Measurements from ENCODE around the gene ILF3. TPM values are rescaled to one million over a fixed set of nuclear protein-coding genes. Genes with fewer than 3 reads are reported as not detected.

Gene ILF3
- total and polyA plus RNA-seq, 10 of the 15 experiments (the other 5 are each of a cell fraction or from before 2014, with no cell fraction given): 28.1 to 383 (median 176) TPM

DNA sequence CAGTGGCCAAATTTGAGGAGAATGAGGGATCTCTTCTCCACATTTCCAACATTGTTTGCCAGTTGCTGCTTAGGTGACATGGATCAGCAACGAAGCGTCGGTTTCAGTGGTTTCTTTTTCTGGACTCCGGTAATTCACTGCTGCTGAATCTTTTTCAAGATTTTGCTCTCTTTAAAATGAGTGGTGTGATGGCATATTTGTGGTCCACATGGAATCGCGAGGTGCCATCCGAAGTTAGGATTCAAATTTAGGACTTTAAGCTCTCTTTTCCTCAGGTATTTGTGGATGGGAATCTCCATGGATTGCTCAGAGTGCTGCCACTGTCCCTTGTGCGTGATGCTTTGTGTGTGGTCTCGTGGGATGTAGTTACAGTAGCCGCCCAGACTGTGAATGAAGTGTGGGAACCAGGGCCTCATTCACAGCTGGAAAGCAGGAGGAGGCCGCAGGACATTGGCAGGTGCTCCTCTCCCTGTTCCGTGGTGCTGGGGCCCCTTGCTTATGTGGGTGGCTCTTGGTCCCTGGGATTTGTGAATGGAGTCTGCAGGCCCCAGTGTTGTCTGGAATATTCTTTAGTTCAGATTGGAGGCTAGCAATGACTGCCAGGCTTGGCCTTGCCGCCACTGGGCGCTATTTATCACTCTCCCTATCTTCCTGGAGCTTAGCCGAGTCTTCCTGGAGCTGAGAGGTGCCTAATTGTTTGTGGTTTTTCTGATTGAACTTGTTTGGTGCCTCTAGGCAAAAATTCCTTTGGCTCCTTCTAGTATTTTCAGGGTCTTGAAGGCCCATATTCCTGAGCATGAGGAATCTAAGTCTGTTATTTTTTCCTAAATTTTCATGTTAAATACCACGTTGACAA lies 1.5 kb downstream of the ILF3 start:
- Histone ChIP-seq H4K20me1 (ENCODE audit: control insufficient read depth, insufficient read depth) (peaks cover 3% of the 10 kb centered on the region), H3K79me2 (ENCODE audit: control insufficient read depth, insufficient read depth, low read length) (peaks cover 78% of the 10 kb centered on the region), H3K4me1 (ENCODE audit: control insufficient read depth, insufficient read depth, low read length) (peaks cover 11% of the 10 kb centered on the region), H3K9ac (ENCODE audit: control insufficient read depth, insufficient read depth, low read length) (peak overlapping the region; percentile 97), H3K36me3 (ENCODE audit: control insufficient read depth in 2 of 2, insufficient read depth in 2 of 2, low read length in 1 of 2) (peaks cover 0 to 11% of the 10 kb centered on the region in 2 experiments; a peak in 2 of 4 replicates), H3K4me3 (peak overlapping the region; percentile 91), H3K27ac (ENCODE audit: control insufficient read depth, insufficient read depth) (peak overlapping the region; percentile 99), H2AFZ (ENCODE audit: control insufficient read depth, low read depth, low read length) (no peak overlapping the region), H3K27me3 (replicated peaks in 1 of 2; ENCODE audit: control insufficient read depth in 2 of 2, insufficient read depth in 2 of 2, low read length in 1 of 2) (no peaks in the 10 kb centered on the region), H3K4me2 (ENCODE audit: control insufficient read depth, insufficient read depth) (peak overlapping the region; percentile 64), H3K9me3 (replicated peaks; ENCODE audit: control insufficient read depth, insufficient read depth, low read length) (no peaks in the 10 kb centered on the region)
- CTCF ChIA-PET: interaction anchor here (0.6 to 5.2 kb wide), 5 partner anchors 16 to 150 kb away, joined by 3 to 50 read pairs (median 4); no protein-coding TSS in a partner anchor
- BruUV-seq (replicated peaks): TSS peak; percentile 60
- in situ Hi-C loops (cut with MboI) (no loop called here), intact Hi-C loops (cut with micrococcal nuclease; ENCODE audit: unreplicated experiment) (loop anchor here (10.0 kb wide), 1 partner anchor 241 kb away; no protein-coding TSS in a partner anchor)
- POLR2A ChIA-PET: interaction anchor here (0.5 to 1.2 kb wide), 8 partner anchors 9 to 553 kb away, joined by 3 to 7 read pairs (median 3); partner anchors contain the start of gene QTRT1
- SMC1A ChIA-PET (ENCODE audit: uncharacterized antibody, unreplicated experiment): interaction anchor here (0.8 to 1.1 kb wide), 2 partner anchors 12 to 74 kb away, joined by 3 to 4 read pairs; no protein-coding TSS in a partner anchor
- RAD21 ChIA-PET (ENCODE audit: unreplicated experiment): interaction anchor here (0.8 to 1.6 kb wide), 4 partner anchors 9 to 74 kb away, joined by 3 to 5 read pairs (median 4); partner anchors contain the start of gene QTRT1
- under 1% methylated on average over 16 of the region's 16 CpGs for WGBS (ENCODE audit: insufficient coverage, insufficient replicate concordance, low lambda C conversion rate, missing lambda C conversion rate)
- no peak for FAIRE-seq
- DNase-seq (ENCODE audit: low read depth, low spot score): no peak
- no peak for ATAC-seq
- TF ChIP-seq, protein P1, sequence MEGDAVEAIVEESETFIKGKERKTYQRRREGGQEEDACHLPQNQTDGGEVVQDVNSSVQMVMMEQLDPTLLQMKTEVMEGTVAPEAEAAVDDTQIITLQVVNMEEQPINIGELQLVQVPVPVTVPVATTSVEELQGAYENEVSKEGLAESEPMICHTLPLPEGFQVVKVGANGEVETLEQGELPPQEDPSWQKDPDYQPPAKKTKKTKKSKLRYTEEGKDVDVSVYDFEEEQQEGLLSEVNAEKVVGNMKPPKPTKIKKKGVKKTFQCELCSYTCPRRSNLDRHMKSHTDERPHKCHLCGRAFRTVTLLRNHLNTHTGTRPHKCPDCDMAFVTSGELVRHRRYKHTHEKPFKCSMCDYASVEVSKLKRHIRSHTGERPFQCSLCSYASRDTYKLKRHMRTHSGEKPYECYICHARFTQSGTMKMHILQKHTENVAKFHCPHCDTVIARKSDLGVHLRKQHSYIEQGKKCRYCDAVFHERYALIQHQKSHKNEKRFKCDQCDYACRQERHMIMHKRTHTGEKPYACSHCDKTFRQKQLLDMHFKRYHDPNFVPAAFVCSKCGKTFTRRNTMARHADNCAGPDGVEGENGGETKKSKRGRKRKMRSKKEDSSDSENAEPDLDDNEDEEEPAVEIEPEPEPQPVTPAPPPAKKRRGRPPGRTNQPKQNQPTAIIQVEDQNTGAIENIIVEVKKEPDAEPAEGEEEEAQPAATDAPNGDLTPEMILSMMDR (IDR thresholded peaks at IDR 0.05 in 2 of 3, conservative IDR thresholded peaks at IDR 0.05 in 1 of 3; ENCODE audit: control insufficient read depth in 2 of 3, extremely low read depth in 1 of 3, insufficient read depth in 1 of 3, low read depth in 3 of 3, low read length in 3 of 3): peak in 2 of 3 experiments; percentile 22 to 24; a peak in 2 of 6 replicates
- no peak for TF ChIP-seq GABPA (IDR thresholded peaks at IDR 0.05; ENCODE audit: low read depth)
- no peak for TF ChIP-seq RCOR1 (conservative IDR thresholded peaks at IDR 0.05; ENCODE audit: low read depth, low read length)
- TF ChIP-seq WRNIP1 (IDR thresholded peaks at IDR 0.05; ENCODE audit: borderline replicate concordance, low read depth, low read length): no peak
- no peak for TF ChIP-seq CHD2 (IDR thresholded peaks at IDR 0.05; ENCODE audit: borderline replicate concordance, low read depth, low read length)
- no peak for TF ChIP-seq HCFC1 (IDR thresholded peaks at IDR 0.05; ENCODE audit: low read length)
- no peak; the same call in none of the 2 replicates for TF ChIP-seq RUNX3 (IDR thresholded peaks at IDR 0.05; ENCODE audit: low read length)
- TF ChIP-seq, protein P2, sequence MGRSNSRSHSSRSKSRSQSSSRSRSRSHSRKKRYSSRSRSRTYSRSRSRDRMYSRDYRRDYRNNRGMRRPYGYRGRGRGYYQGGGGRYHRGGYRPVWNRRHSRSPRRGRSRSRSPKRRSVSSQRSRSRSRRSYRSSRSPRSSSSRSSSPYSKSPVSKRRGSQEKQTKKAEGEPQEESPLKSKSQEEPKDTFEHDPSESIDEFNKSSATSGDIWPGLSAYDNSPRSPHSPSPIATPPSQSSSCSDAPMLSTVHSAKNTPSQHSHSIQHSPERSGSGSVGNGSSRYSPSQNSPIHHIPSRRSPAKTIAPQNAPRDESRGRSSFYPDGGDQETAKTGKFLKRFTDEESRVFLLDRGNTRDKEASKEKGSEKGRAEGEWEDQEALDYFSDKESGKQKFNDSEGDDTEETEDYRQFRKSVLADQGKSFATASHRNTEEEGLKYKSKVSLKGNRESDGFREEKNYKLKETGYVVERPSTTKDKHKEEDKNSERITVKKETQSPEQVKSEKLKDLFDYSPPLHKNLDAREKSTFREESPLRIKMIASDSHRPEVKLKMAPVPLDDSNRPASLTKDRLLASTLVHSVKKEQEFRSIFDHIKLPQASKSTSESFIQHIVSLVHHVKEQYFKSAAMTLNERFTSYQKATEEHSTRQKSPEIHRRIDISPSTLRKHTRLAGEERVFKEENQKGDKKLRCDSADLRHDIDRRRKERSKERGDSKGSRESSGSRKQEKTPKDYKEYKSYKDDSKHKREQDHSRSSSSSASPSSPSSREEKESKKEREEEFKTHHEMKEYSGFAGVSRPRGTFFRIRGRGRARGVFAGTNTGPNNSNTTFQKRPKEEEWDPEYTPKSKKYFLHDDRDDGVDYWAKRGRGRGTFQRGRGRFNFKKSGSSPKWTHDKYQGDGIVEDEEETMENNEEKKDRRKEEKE (IDR thresholded peaks at IDR 0.05): no peak
- TF ChIP-seq STAT3 (IDR thresholded peaks at IDR 0.05; ENCODE audit: low read depth, low read length): no peak
- peak; percentile 44; the same call in 1 of the 2 replicates for TF ChIP-seq IKZF1 (conservative IDR thresholded peaks at IDR 0.05)
- TF ChIP-seq, protein P3, sequence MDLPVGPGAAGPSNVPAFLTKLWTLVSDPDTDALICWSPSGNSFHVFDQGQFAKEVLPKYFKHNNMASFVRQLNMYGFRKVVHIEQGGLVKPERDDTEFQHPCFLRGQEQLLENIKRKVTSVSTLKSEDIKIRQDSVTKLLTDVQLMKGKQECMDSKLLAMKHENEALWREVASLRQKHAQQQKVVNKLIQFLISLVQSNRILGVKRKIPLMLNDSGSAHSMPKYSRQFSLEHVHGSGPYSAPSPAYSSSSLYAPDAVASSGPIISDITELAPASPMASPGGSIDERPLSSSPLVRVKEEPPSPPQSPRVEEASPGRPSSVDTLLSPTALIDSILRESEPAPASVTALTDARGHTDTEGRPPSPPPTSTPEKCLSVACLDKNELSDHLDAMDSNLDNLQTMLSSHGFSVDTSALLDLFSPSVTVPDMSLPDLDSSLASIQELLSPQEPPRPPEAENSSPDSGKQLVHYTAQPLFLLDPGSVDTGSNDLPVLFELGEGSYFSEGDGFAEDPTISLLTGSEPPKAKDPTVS (IDR thresholded peaks at IDR 0.05; ENCODE audit: low read depth, low read length): no peak; the same call in 1 of the 2 replicates
- TF ChIP-seq, protein P4, sequence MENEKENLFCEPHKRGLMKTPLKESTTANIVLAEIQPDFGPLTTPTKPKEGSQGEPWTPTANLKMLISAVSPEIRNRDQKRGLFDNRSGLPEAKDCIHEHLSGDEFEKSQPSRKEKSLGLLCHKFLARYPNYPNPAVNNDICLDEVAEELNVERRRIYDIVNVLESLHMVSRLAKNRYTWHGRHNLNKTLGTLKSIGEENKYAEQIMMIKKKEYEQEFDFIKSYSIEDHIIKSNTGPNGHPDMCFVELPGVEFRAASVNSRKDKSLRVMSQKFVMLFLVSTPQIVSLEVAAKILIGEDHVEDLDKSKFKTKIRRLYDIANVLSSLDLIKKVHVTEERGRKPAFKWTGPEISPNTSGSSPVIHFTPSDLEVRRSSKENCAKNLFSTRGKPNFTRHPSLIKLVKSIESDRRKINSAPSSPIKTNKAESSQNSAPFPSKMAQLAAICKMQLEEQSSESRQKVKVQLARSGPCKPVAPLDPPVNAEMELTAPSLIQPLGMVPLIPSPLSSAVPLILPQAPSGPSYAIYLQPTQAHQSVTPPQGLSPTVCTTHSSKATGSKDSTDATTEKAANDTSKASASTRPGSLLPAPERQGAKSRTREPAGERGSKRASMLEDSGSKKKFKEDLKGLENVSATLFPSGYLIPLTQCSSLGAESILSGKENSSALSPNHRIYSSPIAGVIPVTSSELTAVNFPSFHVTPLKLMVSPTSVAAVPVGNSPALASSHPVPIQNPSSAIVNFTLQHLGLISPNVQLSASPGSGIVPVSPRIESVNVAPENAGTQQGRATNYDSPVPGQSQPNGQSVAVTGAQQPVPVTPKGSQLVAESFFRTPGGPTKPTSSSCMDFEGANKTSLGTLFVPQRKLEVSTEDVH (IDR thresholded peaks at IDR 0.05; ENCODE audit: low read depth, partially characterized antibody): no peak
- TF ChIP-seq DPF2 (IDR thresholded peaks at IDR 0.05): no peak
